HCEC 1CT (cell line): ENCODE results near the gene IFT25.

Experiments used
- DNase-seq: peaks from one replicate; pipeline ENCODE4 v3.0.0-alpha.2; 2017

Gene IFT25

GRCh38 chr1:53956308-53957168 lies 11.0 kb upstream of the IFT25 start:
- DNase-seq = peak; percentile 59

GRCh38 chr1:53954128-53954527 lies 8.6 kb upstream of the IFT25 start:
- no peak for DNase-seq

GRCh38 chr1:53951697-53952096 lies 6.2 kb upstream of the IFT25 start:
- DNase-seq = no peak

GRCh38 chr1:53949023-53949990 lies 3.8 kb upstream of the IFT25 start:
- DNase-seq = peak; percentile 47

DNA sequence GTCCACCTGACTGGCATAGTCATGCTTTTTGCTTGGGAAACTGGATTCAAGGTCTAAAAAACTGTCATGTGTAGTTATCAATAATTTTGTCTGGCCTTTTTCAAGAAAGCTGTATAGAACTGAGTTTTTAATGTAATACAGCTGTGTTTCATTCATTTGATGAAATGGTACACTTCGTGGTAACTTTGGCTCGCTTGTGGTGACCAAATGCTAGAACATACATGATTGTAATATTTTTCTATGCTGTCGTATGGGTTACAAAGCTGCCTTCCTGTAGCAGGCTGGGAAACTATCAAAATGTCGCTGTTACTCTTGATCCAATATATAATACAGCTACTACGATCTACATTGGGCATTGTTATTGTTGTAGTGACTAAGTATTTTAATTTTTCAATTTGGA lies 2.8 kb upstream of the IFT25 start:
- no peak for DNase-seq

DNA sequence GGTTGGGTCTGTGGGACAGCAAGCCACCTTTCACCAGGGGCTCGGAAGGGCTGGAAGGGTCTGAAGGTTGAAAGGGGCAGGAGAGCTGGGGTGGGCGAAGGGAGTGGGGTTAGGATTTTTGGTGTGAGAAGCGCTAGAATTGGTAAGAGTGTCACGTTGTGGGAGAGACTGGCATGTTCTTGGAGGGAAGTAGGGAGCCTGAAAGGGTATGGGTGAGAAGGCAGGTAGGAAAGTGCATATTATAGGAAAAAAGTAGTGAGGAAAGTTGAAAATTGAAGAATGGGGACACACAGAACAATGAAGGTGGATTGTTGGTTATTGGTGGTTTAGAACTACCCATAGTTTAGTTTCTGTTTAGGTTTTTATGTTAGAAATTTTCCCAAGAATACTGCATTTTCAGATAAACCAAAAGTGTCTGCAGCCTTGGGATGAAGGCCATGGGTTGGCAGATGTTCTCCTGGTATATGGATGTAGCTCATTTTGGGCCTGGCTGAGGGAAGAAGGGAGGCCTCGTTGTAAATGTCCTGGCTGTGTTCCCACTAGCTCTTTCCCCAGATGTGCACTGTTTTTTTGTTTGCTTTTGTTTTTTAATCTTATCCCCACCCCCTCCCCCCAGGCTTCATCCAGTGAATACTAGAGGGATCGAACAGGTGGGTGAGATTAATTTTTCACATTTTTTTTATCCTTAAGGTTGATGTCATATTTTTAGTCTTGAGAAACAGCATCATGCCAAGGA lies 1.8 kb upstream of the IFT25 start:
- no peak for DNase-seq

DNA sequence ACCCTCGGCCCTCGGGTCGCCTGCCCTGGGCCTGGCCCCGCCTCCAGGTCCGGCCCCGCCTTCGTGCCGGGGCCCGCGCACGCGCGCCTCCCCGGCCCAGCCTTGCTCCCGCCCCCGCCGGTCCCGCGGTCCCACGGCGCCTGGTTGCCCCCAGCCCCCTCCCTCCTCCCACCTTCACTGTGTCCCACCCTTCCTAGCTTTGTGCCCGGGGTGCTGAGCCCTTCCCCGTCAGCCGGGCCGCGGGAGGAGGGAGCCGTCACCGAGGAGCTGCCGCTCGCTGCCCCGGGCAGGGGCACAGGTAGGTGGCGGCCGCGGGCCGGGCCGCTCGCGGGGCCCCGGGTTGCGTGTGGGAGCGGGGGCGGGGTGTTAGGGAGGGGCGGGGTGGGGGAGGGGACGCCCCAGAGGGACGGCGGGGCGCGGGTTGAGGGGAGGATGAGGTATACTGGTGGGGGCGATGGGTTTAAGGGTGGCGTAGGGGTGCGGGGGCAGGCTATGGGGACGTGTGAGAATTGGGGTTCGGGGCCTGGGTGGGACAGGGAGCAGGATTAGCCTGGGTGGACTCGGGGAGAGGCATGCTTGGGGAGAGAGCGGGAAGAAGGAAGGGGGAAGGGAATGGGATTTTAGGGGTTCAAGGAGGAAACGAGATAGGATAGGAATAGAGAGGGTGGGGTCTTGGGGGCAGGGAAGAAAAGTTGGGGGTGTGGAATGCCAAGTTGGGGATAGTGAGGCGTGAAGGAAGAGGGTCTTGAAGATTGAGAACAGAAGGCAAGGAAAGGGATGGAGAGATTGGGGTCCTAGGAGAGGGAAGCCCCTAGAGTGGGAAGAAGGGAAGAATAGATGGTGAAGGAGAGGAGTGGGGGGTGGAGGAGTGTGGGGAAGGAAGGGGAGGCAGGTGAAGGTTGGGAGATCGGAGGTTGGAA lies 1.0 kb upstream of the IFT25 start, which contains the start of gene LRRC42:
LRRC42 (plus strand) TSS at position 99 of the 920 bp plus-strand sequence. CDS start 5,650 bp downstream, outside the sequence.
- peak; percentile 3 for DNase-seq

- no peak for DNase-seq
These were observed 391 bp downstream of the IFT25 start for GRCh38 chr1:53945183-53945432.

- DNase-seq = peak; percentile 17
These were observed 873 bp downstream of the IFT25 start for GRCh38 chr1:53944469-53945182.

DNA sequence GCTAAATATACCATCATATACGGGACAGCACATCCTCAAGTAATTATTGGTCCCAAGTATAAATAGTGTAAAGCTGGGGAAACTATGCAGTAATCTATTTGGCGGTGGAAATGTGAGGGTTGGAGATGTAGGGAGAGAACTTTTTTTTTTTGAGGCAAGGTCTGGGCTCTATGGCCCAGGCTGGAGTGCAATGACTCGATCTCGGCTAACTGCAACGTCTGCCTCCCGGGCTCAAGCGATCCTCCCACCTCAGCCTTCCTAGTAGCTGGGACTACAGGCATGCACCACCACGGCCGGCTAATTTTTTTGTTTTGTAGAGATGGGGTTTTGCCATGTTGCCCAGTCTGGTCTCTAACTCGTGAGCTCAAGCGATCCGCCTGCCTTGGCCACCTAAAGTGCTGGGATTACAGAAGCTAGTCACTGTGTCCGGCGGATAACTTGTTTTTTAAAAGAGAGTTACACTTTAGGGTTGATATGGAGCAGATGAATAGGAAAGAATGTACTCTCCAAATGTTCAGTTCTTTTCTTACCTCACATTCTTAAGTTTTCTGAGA lies 1.9 kb downstream of the IFT25 start:
- no peak for DNase-seq

DNA sequence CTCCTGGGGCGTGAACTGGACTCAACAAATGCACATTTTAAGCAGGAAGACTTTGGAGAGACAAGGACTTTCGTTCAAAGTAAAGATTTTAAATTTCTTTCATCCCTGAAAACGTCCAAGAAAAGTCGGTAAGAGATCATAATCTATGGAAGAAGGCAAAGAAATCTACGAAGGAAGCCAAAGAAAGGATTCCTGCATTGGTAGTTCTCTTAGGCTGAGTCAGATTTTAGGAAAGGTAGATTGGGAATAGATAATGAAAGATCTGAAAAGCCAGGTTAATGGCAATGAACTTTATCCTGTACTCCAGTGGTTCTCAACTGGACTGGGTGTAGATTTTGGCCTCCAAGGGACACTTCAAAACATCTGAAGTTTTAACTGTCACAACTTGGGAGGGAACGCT lies 2.4 kb downstream of the IFT25 start:
- DNase-seq = no peak

DNA sequence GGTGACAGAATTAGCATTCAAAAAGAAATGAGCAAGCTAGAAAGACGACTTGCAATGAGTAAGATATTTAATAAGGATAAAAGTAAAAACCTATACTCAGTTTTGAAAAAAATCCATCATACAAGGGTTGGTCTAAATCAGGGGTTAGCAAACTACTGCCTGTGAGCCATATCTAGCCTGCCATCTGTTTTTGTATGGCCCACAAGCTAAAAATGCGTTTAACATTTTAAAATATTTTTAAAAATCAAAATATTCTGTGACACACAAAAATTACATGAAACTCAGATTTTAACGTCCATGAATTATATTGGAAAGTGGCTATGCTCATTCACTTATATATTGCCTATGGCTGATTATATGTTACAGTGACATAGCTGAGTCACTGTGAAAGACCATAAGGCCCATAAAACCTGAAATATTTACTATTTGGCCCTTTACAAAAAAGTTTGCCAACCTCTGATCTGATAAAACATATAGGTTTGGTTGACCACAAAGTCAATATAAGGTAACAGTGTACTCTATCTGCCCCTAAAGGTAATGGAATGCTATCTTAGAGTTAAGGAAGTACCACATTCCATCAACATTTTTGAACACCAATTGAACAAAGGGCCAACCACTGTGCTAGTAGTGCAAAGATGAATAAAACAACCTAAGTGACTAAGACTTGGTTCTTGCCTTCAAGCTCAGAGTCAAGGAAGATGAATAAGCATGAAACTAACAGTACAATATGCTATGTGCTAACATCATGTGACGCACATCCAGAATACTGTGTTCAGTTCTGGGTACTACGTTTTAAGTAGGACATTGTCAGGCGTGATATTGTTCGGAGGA lies 3.2 kb downstream of the IFT25 start:
- no peak for DNase-seq

GRCh38 chr1:53938136-53938830 lies 7.2 kb downstream of the IFT25 start:
- DNase-seq = peak; percentile 85

DNA sequence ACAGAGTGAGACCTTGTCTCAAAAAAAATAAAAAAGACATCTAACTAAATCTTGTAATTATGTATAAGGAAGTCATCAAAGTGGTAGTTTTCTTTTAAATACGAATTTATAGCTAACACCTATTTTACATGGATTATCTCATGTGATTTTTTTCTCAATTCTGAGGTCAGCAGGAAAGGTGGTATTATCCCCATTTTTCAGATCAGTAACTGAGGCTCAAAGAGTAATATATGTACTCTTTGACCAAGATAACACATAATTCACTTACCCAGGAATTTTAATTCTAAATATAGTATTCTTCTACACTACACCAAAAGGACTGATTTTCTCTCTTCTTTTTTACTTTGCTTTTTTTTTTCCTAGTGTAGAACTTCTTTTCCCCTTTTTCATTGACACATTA lies 9.1 kb downstream of the IFT25 start:
- no peak for DNase-seq

- no peak for DNase-seq
These were observed 11.2 kb downstream of the IFT25 start for GRCh38 chr1:53934170-53934765.

DNA sequence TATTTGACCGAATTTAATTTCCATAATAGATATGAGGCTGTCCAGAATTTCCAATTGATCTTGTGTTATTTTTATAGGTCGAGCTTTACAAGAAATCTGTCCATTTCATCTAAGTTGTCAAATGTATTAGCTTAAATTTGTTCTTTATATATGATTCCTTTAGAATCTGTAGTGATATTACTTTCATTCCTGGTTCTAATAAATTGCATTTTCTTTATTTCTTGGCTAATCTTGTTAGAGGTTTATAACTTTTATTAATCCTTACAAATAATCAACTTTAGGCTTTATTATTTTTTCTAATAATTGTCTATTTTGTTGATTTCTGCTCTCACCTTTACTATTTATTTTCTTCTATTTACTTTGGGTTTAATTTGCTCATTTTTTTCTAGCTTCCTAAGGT lies 14.0 kb downstream of the IFT25 start:
- no peak for DNase-seq

DNA sequence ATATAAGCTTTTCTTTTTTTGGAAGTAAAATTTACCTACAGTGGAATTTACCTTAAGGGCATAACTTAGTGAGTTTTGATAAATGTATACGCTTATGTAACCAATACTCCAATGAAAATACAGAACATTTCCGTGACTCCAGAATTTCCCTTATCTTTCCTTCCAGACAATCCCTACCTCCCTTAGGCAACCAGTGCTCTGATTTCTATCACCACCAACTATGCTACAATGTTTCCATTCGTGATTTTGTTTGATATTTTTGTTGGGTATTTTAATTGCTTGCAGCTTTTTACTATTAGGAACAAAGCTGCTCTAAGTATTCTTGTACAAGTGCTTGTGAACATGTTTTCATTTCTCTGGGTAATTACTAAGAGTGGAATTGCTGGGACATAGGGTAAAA lies 14.6 kb downstream of the IFT25 start:
- no peak for DNase-seq

DNA sequence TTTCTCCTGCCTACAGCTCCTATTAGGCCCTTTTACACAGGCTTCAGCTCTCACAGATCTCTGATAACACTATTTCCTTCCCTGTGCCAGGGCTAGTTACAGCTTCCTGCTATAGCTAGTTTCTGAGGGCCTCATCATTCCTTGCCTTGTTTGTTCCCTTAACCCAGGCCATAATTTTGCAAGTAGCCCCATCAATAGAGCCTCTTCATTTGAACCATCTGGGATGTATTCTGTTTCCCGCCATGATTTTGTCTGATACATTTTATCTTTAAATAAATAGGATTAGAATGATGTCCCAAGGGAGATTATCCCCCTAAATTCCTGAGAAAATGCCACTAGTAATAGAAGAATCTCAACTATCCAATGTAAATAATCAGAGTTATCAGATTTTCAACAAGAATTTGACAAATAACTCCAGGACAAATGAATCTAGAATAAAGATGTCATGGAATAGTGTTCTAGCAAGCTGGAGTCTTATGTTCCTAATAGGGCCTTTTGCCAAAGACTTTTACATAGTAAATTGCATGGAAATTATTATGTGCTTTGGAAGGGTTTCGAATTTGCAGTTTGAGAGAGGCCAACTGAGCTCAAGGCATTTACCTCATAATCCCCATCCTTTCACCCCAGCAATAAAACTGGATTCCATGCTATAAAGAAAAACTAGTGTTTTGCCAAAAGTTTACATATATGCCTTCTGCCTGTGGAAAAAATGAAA lies 16.1 kb downstream of the IFT25 start:
- DNase-seq = no peak
